GM23248 (cell line): ENCODE results near the gene FCRLB. TPM values are rescaled to one million over a fixed set of nuclear protein-coding genes. Genes with fewer than 3 reads are reported as not detected.

ENCODE experiments used
- DNase-seq: peaks from one replicate; pipeline ENCODE4 v3.0.0-alpha.2; 2015
- H2AFZ ChIP-seq: fragments of 200-600 bp; sonication (generic); 2 replicates; pipeline ENCODE4 v1.6.1; 2016; ENCODE audit warnings: antibody characterized with exemption
- H3F3A ChIP-seq: fragments of 200-600 bp; sonication (generic); 2 replicates; pipeline ENCODE4 v1.6.1; 2016; ENCODE audit warnings: mild to moderate bottlenecking, antibody characterized with exemption, mixed run types; ENCODE audit not compliant: insufficient read depth
- H3K27ac ChIP-seq: fragments of 200-600 bp; sonication (generic); 2 replicates; pipeline ENCODE4 v1.5.1; 2016; ENCODE audit warnings: mild to moderate bottlenecking
- H3K27me3 ChIP-seq: fragments of 200-600 bp; sonication (generic); replicated peaks from 2 replicates; pipeline ENCODE4 v1.6.1; 2016; ENCODE audit warnings: mild to moderate bottlenecking; ENCODE audit not compliant: insufficient read depth
- H3K36me3 ChIP-seq: fragments of 200-600 bp; sonication (generic); 2 replicates; pipeline ENCODE4 v1.6.1; 2016; ENCODE audit warnings: low read depth, mild to moderate bottlenecking
- H3K4me1 ChIP-seq: fragments of 200-600 bp; sonication (generic); 2 replicates; pipeline ENCODE4 v1.6.1; 2016; ENCODE audit warnings: mild to moderate bottlenecking; ENCODE audit not compliant: insufficient read depth
- H3K4me2 ChIP-seq: fragments of 200-600 bp; sonication (generic); one replicate; pipeline ENCODE4 v1.6.1; 2016; ENCODE audit warnings: mild to moderate bottlenecking; ENCODE audit not compliant: unreplicated experiment
- H3K4me3 ChIP-seq: fragments of 200-600 bp; sonication (generic); 2 replicates; pipeline ENCODE4 v1.5.1; 2016; ENCODE audit warnings: mild to moderate bottlenecking
- H3K79me2 ChIP-seq: fragments of 200-600 bp; sonication (generic); 2 replicates; pipeline ENCODE4 v1.6.1; 2016; ENCODE audit warnings: mild to moderate bottlenecking; ENCODE audit not compliant: insufficient read depth
- H3K9ac ChIP-seq: fragments of 200-600 bp; sonication (generic); 2 replicates; pipeline ENCODE4 v1.6.1; 2016; ENCODE audit warnings: mild to moderate bottlenecking
- H3K9me2 ChIP-seq: fragments of 200-600 bp; sonication (generic); 2 replicates; pipeline ENCODE4 v1.6.1; 2016; ENCODE audit warnings: mixed run types, mild to moderate bottlenecking, moderate library complexity; ENCODE audit not compliant: insufficient read depth
- H3K9me3 ChIP-seq: fragments of 200-600 bp; sonication (generic); one replicate; pipeline ENCODE4 v1.6.1; 2017; ENCODE audit warnings: low read depth
- H4K20me1 ChIP-seq: fragments of 200-600 bp; sonication (generic); 2 replicates; pipeline ENCODE4 v1.6.0; 2016; ENCODE audit not compliant: insufficient read depth
- EZH2 ChIP-seq: fragments of 200-600 bp; sonication (generic); IDR thresholded peaks from 2 replicates; pipeline ENCODE4 v1.6.1; 2018; ENCODE audit warnings: antibody characterized with exemption, mild to moderate bottlenecking; ENCODE audit not compliant: insufficient read depth, poor library complexity, severe bottlenecking
- EZH2phosphoT487 ChIP-seq: fragments of 200-600 bp; sonication (generic); IDR thresholded peaks from 2 replicates; pipeline ENCODE4 v1.6.1; 2018; ENCODE audit warnings: antibody characterized with exemption, moderate library complexity, mild to moderate bottlenecking, low read depth; ENCODE audit not compliant: insufficient read depth
- WGBS, 2 experiments: methylation state at CpG; one replicate each; pipeline ENCODE4 v1.1.6; 2015 to 2017; ENCODE audit warnings: low lambda C conversion rate in 2 of 2, low coverage in 1 of 2; ENCODE audit errors: missing lambda C conversion rate in 2 of 2; 5-methylcytosine and 5-hydroxymethylcytosine counted together
- in situ Hi-C: fragments of 300-500 bp; cut with MboI; formaldehyde crosslinking; loops from 2 replicates; pipeline ENCODE4 v1.15.0; 2020
- polyA plus RNA-seq: library from polyadenylated mRNA; unstranded; fragments of >200 nt; fragmentation: Nextera tagmentation; extraction: Ambion mirVana; gene quantifications from 2 replicates; pipeline ENCODE4 v1.2.1, GENCODE V29; 2016
- total RNA-seq: library from RNA; depleted of rRNA; stranded (reverse); fragments of >200 nt; shearing (Covaris generic); gene quantifications from 2 replicates; pipeline ENCODE4 v1.2.3, GENCODE V29; 2014

The FCRLB gene
- total and polyA plus RNA-seq, 2 experiments from 2014 or later: 9.4 to 14.5 TPM

DNA sequence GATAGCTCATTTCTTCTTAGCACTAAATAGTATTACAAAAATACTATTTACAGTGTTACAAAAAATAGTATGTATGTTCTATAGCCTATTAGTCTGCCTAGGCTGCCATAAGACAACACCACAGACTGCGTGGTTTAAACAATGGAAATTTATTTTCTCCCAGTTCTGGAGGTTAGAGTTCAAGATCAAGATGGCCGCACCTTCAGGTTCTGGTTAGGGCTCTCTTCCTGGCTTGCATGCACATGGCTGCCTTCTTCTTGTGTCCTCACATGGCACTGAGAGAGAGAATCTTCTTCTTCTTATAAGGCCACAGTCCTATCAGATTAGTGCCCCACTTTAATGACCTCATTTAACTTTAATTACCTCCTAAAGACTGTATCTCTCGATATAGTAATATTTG, 48.9 kb downstream of the FCRLB start:
- no peaks in the 10 kb centered on the region for H3K9me2 ChIP-seq
- in situ Hi-C loops: no loop called here
- TF ChIP-seq EZH2: no peak
- no peak for TF ChIP-seq EZH2phosphoT487

DNA sequence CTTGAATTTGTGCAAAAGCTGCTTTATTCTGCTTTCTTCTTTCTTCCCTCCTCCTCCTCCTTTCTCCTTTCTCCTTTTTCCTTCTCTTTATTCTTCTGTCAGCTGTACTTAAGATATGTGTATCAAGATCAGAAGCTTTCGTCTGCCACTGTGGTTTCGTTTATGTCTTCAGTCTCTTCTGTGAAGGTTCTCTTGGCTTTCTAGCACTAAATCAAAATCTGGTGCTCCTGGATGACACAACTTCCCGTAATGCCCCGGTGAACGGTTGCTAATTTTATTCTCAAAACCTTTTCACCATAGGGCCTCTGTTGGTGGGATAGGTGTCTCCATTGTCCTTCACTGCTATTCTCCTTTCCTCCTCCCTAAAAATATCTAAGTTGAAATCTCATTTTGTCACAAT, 49.8 kb downstream of the FCRLB start:
- peaks cover 100% of the 10 kb centered on the region for H3K79me2 ChIP-seq
- H3K4me1 ChIP-seq: peaks cover 17% of the 10 kb centered on the region
- TF ChIP-seq EZH2: no peak
- TF ChIP-seq EZH2phosphoT487: no peak
- H3K9ac ChIP-seq: no peak overlapping the region
- H3K4me2 ChIP-seq: no peak overlapping the region
- no peaks in the 10 kb centered on the region for H3K9me2 ChIP-seq
- no peaks in the 10 kb centered on the region for H4K20me1 ChIP-seq
- H3K9me3 ChIP-seq: no peaks in the 10 kb centered on the region
- no peak for DNase-seq
- H3K4me3 ChIP-seq: no peak overlapping the region
- WGBS, 2 experiments: 85 to 86% methylated on average over 5 of the region's 5 CpGs
- H2AFZ ChIP-seq: no peak overlapping the region
- H3K36me3 ChIP-seq: no peaks in the 10 kb centered on the region
- H3K27ac ChIP-seq: no peak overlapping the region
- no peaks in the 10 kb centered on the region for H3K27me3 ChIP-seq
- in situ Hi-C loops: no loop called here
- no peaks in the 10 kb centered on the region for H3F3A ChIP-seq

More for the DNA sequence above, 48.9 kb downstream of the FCRLB start:
- 98 to 100% methylated on average over 3 of the region's 3 CpGs for WGBS, 2 experiments
- Histone ChIP-seq H3F3A (peaks cover 6% of the 10 kb centered on the region), H3K4me2 (no peak overlapping the region), H3K4me3 (no peak overlapping the region), H3K79me2 (peaks cover 91% of the 10 kb centered on the region), H3K36me3 (no peaks in the 10 kb centered on the region), H2AFZ (no peak overlapping the region), H3K27me3 (no peaks in the 10 kb centered on the region), H4K20me1 (no peaks in the 10 kb centered on the region), H3K27ac (no peak overlapping the region), H3K4me1 (peaks cover 17% of the 10 kb centered on the region), H3K9ac (no peak overlapping the region), H3K9me3 (no peaks in the 10 kb centered on the region)
- DNase-seq: no peak

DNA sequence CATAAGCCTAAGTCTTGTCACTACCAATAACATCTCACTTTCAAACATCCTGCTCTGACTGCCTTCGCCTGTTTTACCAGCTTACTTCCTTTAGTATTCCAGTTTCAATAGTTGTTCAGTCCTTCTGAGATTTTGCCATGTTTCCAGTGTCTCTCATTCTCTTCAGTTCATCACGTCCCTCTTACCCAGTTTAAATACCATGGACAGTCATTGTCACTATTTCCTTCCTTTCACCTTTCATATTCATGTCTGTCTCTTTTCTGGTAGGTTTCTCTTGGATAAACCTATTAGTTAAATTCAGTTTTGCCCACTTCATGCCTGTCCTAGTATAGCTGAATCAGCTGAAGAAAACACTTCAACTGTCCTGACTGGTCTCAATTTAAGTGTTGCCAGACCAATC, 50.6 kb downstream of the FCRLB start:
- Histone ChIP-seq H3K4me2 (no peak overlapping the region), H3K9me2 (no peaks in the 10 kb centered on the region), H3K4me1 (peaks cover 15% of the 10 kb centered on the region), H3K27me3 (no peaks in the 10 kb centered on the region), H3K36me3 (no peaks in the 10 kb centered on the region), H3K9ac (no peak overlapping the region), H2AFZ (no peak overlapping the region), H3K27ac (no peak overlapping the region), H3K79me2 (peaks cover 100% of the 10 kb centered on the region), H3K4me3 (no peak overlapping the region), H3K9me3 (no peaks in the 10 kb centered on the region), H3F3A (no peaks in the 10 kb centered on the region), H4K20me1 (no peaks in the 10 kb centered on the region)
- TF ChIP-seq EZH2phosphoT487 (no peak), EZH2 (no peak)
- DNase-seq: no peak
- in situ Hi-C loops: no loop called here
- 93 to 95% methylated on average over 2 of the region's 2 CpGs for WGBS, 2 experiments

DNA sequence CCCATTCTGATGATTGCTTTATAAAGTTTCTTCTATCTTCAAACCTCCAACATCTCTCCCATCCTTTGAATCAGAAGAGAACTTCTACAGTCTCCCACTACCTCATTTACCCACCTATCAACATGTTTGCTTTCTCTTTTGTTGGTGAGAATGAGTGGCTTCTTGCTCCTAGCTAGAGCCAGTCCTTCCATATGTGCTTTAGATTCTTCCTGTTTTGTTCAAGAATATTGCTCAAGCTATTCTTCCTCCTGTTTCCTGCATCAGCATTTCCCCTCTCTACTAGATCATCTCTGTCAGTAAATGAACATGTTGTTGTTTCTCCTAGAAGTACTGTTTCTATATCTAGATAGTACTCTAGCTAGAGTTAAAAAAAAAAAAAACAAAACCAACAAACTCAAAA, 51.1 kb downstream of the FCRLB start:
- no peaks in the 10 kb centered on the region for H3K9me3 ChIP-seq
- H4K20me1 ChIP-seq: no peaks in the 10 kb centered on the region
- no peaks in the 10 kb centered on the region for H3K27me3 ChIP-seq
- H3K9me2 ChIP-seq: no peaks in the 10 kb centered on the region
- peaks cover 11% of the 10 kb centered on the region for H3K4me1 ChIP-seq
- no peak overlapping the region for H3K4me3 ChIP-seq
- in situ Hi-C loops: no loop called here
- no peak overlapping the region for H3K4me2 ChIP-seq
- TF ChIP-seq EZH2phosphoT487: no peak
- no peak for TF ChIP-seq EZH2
- H3K79me2 ChIP-seq: peaks cover 100% of the 10 kb centered on the region
- no peaks in the 10 kb centered on the region for H3K36me3 ChIP-seq
- H2AFZ ChIP-seq: no peak overlapping the region
- no peak for DNase-seq
- H3F3A ChIP-seq: no peaks in the 10 kb centered on the region
- H3K9ac ChIP-seq: no peak overlapping the region
- no peak overlapping the region for H3K27ac ChIP-seq

DNA sequence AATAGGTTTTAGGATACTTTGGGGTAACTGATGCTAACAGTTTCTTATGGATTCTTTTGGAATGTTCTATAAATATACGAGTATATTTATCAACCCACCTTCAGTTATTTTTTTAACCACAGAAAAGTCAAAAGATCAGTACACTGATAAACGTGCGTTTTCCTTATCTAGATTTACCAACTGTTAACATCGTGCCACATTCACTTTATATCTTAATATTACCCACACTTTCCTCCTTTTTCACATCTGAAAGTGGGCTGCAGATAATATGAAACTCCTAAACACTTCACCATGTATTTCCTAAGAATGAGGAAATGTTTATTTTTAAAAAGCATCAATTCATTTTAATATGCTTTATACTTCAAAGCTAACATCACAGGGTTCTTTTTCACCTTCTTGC, 52.4 kb downstream of the FCRLB start:
- Histone ChIP-seq H2AFZ (no peak overlapping the region), H3K4me2 (no peak overlapping the region), H3F3A (no peaks in the 10 kb centered on the region), H3K79me2 (peaks cover 99% of the 10 kb centered on the region), H3K27me3 (no peaks in the 10 kb centered on the region), H3K36me3 (no peaks in the 10 kb centered on the region), H3K27ac (no peak overlapping the region), H3K4me3 (no peak overlapping the region), H3K9me2 (no peaks in the 10 kb centered on the region), H3K4me1 (peaks cover 9% of the 10 kb centered on the region; the same call in 1 of the 2 replicates), H4K20me1 (no peaks in the 10 kb centered on the region), H3K9me3 (no peaks in the 10 kb centered on the region), H3K9ac (no peak overlapping the region)
- in situ Hi-C loops: no loop called here
- DNase-seq: no peak
- TF ChIP-seq EZH2: no peak
- TF ChIP-seq EZH2phosphoT487: no peak
- 67 to 68% methylated on average over 4 of the region's 4 CpGs for WGBS, 2 experiments
